ENCODE data around the gene FBXO15.

FBXO15 gene

GRCh38 chr18:74063023-74063422 lies 84.6 kb downstream of the FBXO15 start:
- DNase-seq (ENCODE audit: low read depth), result no peak
- TF ChIP-seq CTCF (IDR thresholded peaks at IDR 0.05; ENCODE audit: control insufficient read depth, insufficient read depth, low read depth, low read length, missing control alignments), result no peak
- H3K4me3 ChIP-seq (ENCODE audit: control insufficient read depth, low read depth, low read length), result no peak overlapping the region

- DNase-seq (ENCODE audit: low read depth), result no peak
- no peak overlapping the region for H3K4me3 ChIP-seq (ENCODE audit: control insufficient read depth, low read depth, low read length)
- no peak for TF ChIP-seq CTCF (IDR thresholded peaks at IDR 0.05; ENCODE audit: control insufficient read depth, insufficient read depth, low read depth, low read length, missing control alignments)
Measured at GRCh38 chr18:74062037-74062436, 85.6 kb downstream of the FBXO15 start.

- no peak overlapping the region for H3K4me3 ChIP-seq (ENCODE audit: control insufficient read depth, low read depth, low read length)
- no peak for TF ChIP-seq CTCF (IDR thresholded peaks at IDR 0.05; ENCODE audit: control insufficient read depth, insufficient read depth, low read depth, low read length, missing control alignments)
- DNase-seq (ENCODE audit: low read depth), result no peak
Measured at GRCh38 chr18:74060579-74060978, 87.1 kb downstream of the FBXO15 start.

GRCh38 chr18:74050807-74051206 lies 96.8 kb downstream of the FBXO15 start:
- no peak for DNase-seq (ENCODE audit: low read depth)
- no peak overlapping the region for H3K4me3 ChIP-seq (ENCODE audit: control insufficient read depth, low read depth, low read length)
- no peak for TF ChIP-seq CTCF (IDR thresholded peaks at IDR 0.05; ENCODE audit: control insufficient read depth, insufficient read depth, low read depth, low read length, missing control alignments)

GRCh38 chr18:74040459-74041332 lies 106.9 kb downstream of the FBXO15 start:
- peak; percentile 63 for TF ChIP-seq CTCF (IDR thresholded peaks at IDR 0.05; ENCODE audit: control insufficient read depth, insufficient read depth, low read depth, low read length, missing control alignments)
- H3K4me3 ChIP-seq (ENCODE audit: control insufficient read depth, low read depth, low read length), result no peak overlapping the region
- no peak for DNase-seq (ENCODE audit: low read depth)

GRCh38 chr18:74040008-74040407 lies 107.6 kb downstream of the FBXO15 start:
- no peak for TF ChIP-seq CTCF (IDR thresholded peaks at IDR 0.05; ENCODE audit: control insufficient read depth, insufficient read depth, low read depth, low read length, missing control alignments)
- H3K4me3 ChIP-seq (ENCODE audit: control insufficient read depth, low read depth, low read length), result no peak overlapping the region
- no peak for DNase-seq (ENCODE audit: low read depth)

Measured in AG09309 (cell line).